Natural killer cell (primary cell): ENCODE results near the gene TOLLIP. TPM values are rescaled to one million over a fixed set of nuclear protein-coding genes. Genes with fewer than 3 reads are reported as not detected.

ENCODE experiments used
- ATAC-seq, 3 donors: fragments of 150-1000 bp in 2 of 3; fragments of 200-7000 bp in 1 of 3; cut with Tn5 transposase; 1 replicate in 1 of 3; 2 replicates in 2 of 3; pipeline ENCODE4 v1.10.0; 2021; ENCODE audit warnings: mild to moderate bottlenecking in 2 of 3, moderate library complexity in 2 of 3
- DNase-seq, 2 donors: peaks; one replicate each; pipeline versions ENCODE4 v3.0.0 to v3.0.0-alpha.2; 2013 to 2021; ENCODE audit warnings: mixed read lengths in 1 of 2
- H3K27ac ChIP-seq: one replicate; pipeline ENCODE4 v1.5.1; 2013; ENCODE audit warnings: mild to moderate bottlenecking, low read length
- H3K27me3 ChIP-seq: one replicate; pipeline ENCODE4 v1.6.1; 2013; ENCODE audit warnings: low read length; ENCODE audit not compliant: control insufficient read depth, insufficient read depth
- H3K36me3 ChIP-seq: one replicate; pipeline ENCODE4 v1.6.1; 2013; ENCODE audit warnings: low read length; ENCODE audit not compliant: control insufficient read depth, insufficient read depth
- H3K4me1 ChIP-seq: one replicate; pipeline ENCODE4 v1.6.1; 2013; ENCODE audit warnings: low read length; ENCODE audit not compliant: control insufficient read depth, insufficient read depth
- H3K4me3 ChIP-seq: one replicate; pipeline ENCODE4 v1.5.1; 2013; ENCODE audit warnings: low read length
- H3K9me3 ChIP-seq: one replicate; pipeline ENCODE4 v1.6.1; 2013; ENCODE audit warnings: low read length; ENCODE audit not compliant: control insufficient read depth, insufficient read depth
- H3K27ac Mint-ChIP-seq, 2 donors: one replicate each; pipeline ENCODE4 v1.8.0; 2022; ENCODE audit warnings: mild to moderate bottlenecking in 2 of 2, mixed read lengths in 2 of 2, moderate library complexity in 1 of 2
- H3K27me3 Mint-ChIP-seq, 2 donors: one replicate each; pipeline ENCODE4 v1.8.0; 2022; ENCODE audit warnings: low read depth in 2 of 2, mixed read lengths in 2 of 2
- H3K36me3 Mint-ChIP-seq: one replicate; pipeline ENCODE4 v1.8.0; 2022; ENCODE audit warnings: mixed read lengths
- H3K4me1 Mint-ChIP-seq, 2 donors: one replicate each; pipeline ENCODE4 v1.8.0; 2022; ENCODE audit warnings: mixed read lengths in 2 of 2
- H3K4me3 Mint-ChIP-seq: one replicate; pipeline ENCODE4 v1.8.0; 2022; ENCODE audit warnings: mild to moderate bottlenecking, moderate library complexity, mixed read lengths
- H3K9me3 Mint-ChIP-seq, 2 donors: one replicate each; pipeline ENCODE4 v1.8.0; 2022; ENCODE audit warnings: mixed read lengths in 2 of 2
- WGBS: methylation state at CpG from one replicate; pipeline ENCODE4 v1.1.7; 2013; ENCODE audit warnings: missing lambda C conversion rate; ENCODE audit not compliant: insufficient coverage; 5-methylcytosine and 5-hydroxymethylcytosine counted together
- intact Hi-C: fragments of 100-400 bp; cut with micrococcal nuclease; formaldehyde crosslinking; loops from one replicate; pipeline ENCODE4 v1.14.2; 2022
- total RNA-seq, 4 donors: library from RNA; stranded (reverse); fragments of 120-200 nt in 1 of 4; gene quantifications; one replicate each; pipeline versions ENCODE4 v1.2.3 to v1.2.4, GENCODE V29; 2013 to 2022
- TF ChIP-seq, protein P1 (sequence below): fragments of 200-600 bp; IDR thresholded peaks from one replicate; pipeline ENCODE4 v1.8.0; 2022; ENCODE audit warnings: antibody characterized with exemption

TOLLIP gene
- total RNA-seq, 3 donors from 2014 or later (not counting 1 experiment from before 2014, with no cell fraction given) = 49.3 to 61.8 (median 54.8) TPM

GRCh38 chr11:1298695-1299492 is 10.5 kb downstream of the TOLLIP start:
- no peaks in the 10 kb centered on the region for H3K9me3 ChIP-seq
- no peaks in the 10 kb centered on the region for H3K9me3 Mint-ChIP-seq
- intact Hi-C loops = no loop called here
- DNase-seq (no peak), ATAC-seq (no peak)
- no peak overlapping the region for H3K27ac Mint-ChIP-seq
- WGBS = 80% methylated on average over 31 of the region's 32 CpGs
- H3K4me3 Mint-ChIP-seq = no peak overlapping the region
- H3K27me3 ChIP-seq = no peaks in the 10 kb centered on the region
- TF ChIP-seq, protein P1, sequence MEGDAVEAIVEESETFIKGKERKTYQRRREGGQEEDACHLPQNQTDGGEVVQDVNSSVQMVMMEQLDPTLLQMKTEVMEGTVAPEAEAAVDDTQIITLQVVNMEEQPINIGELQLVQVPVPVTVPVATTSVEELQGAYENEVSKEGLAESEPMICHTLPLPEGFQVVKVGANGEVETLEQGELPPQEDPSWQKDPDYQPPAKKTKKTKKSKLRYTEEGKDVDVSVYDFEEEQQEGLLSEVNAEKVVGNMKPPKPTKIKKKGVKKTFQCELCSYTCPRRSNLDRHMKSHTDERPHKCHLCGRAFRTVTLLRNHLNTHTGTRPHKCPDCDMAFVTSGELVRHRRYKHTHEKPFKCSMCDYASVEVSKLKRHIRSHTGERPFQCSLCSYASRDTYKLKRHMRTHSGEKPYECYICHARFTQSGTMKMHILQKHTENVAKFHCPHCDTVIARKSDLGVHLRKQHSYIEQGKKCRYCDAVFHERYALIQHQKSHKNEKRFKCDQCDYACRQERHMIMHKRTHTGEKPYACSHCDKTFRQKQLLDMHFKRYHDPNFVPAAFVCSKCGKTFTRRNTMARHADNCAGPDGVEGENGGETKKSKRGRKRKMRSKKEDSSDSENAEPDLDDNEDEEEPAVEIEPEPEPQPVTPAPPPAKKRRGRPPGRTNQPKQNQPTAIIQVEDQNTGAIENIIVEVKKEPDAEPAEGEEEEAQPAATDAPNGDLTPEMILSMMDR = no peak
- H3K4me3 ChIP-seq = no peak overlapping the region
- H3K27ac ChIP-seq = no peak overlapping the region
- H3K4me1 Mint-ChIP-seq = peaks cover 19 to 22% of the 10 kb centered on the region in 2 donors
- H3K36me3 Mint-ChIP-seq = no peaks in the 10 kb centered on the region
- peaks cover 5% of the 10 kb centered on the region for H3K36me3 ChIP-seq
- no peaks in the 10 kb centered on the region for H3K27me3 Mint-ChIP-seq
- no peaks in the 10 kb centered on the region for H3K4me1 ChIP-seq

DNA sequence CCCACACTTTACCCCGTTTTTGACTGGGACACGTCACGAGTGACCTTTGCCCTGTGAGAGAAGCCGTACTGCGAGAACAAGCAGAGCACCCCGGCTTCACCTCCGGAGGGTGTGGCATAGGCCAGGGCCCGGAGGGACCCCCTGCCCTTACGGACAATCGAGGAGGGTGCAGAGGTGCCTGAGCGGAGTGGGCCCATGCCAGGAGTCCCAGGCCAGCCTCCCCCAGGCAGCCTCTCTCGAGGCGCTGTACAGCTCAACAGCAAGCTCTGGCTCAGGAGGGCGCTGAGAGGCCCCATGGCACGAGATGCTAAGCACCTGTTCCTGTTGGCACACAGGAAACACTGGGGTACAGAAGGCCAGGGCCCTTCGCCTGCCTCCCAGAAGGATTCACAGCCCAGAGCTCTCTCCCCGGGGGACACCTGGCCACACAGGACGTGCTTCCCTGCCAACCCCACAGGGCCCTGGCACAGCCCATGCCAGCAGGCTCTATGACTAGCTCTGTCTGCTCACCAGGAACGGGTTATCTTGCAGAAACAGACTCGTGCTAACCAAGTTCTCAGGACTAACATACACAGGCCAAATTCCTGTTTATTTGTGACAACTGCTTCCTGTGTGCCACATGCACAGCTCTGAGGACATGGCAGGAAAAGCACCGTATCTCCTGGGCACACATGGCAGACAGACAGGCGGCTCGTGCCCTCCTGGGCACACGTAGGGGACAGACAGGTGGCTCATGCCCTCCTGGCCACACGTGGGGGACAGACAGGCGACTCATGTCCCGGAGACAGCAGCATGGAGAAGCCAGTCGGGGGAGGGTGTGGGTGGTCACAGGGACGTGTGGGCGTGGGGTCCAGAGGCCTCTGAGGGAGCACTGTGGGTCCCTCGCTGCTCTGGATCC is 11.6 kb downstream of the TOLLIP start:
- Mint-ChIP-seq H3K27ac (no peak overlapping the region), H3K4me3 (no peak overlapping the region), H3K9me3 (no peaks in the 10 kb centered on the region), H3K36me3 (no peaks in the 10 kb centered on the region), H3K4me1 (peaks cover 12 to 15% of the 10 kb centered on the region in 2 donors), H3K27me3 (no peaks in the 10 kb centered on the region)
- DNase-seq (no peak), ATAC-seq (no peak)
- H3K4me3 ChIP-seq = no peak overlapping the region
- 78% methylated on average over 31 of the region's 31 CpGs for WGBS
- intact Hi-C loops = no loop called here
- TF ChIP-seq, protein P1 = no peak
- H3K36me3 ChIP-seq = peaks cover 11% of the 10 kb centered on the region
- no peaks in the 10 kb centered on the region for H3K27me3 ChIP-seq
- no peaks in the 10 kb centered on the region for H3K9me3 ChIP-seq
- H3K27ac ChIP-seq = no peak overlapping the region
- H3K4me1 ChIP-seq = no peaks in the 10 kb centered on the region

DNA sequence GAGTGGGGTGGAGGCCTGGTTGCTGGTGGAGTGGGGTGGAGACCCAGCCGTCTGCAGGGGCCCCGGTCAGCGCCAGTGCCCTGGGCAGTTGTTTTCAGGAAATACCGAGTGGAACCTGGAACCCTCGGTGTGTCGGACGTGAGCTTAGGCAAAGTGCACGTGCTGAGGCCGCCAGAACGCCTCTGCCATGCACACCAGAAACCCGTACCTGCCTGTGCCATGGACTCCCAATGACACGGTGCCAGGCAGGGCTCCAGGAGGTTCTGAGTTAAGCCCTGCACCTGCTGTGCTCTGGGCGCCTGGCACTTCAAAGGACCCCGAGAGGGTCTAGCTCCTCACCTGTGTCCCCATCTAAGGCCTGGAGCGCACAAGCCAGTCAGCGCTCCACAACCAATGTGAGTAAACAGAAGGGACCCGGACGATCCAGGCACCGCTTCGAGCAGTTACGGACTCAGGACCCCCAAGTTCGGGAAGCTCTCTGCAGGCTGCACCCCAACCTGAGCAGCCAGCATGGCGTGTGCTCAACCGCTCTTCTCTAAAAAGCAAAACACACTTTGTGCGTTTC is 12.3 kb downstream of the TOLLIP start:
- TF ChIP-seq, protein P1 = no peak
- Mint-ChIP-seq H3K36me3 (no peaks in the 10 kb centered on the region), H3K4me1 (peaks cover 16 to 18% of the 10 kb centered on the region in 2 donors), H3K27me3 (no peaks in the 10 kb centered on the region), H3K27ac (no peak overlapping the region), H3K4me3 (no peak overlapping the region), H3K9me3 (no peaks in the 10 kb centered on the region)
- Histone ChIP-seq H3K4me3 (no peak overlapping the region), H3K9me3 (no peaks in the 10 kb centered on the region), H3K27me3 (no peaks in the 10 kb centered on the region), H3K4me1 (no peaks in the 10 kb centered on the region), H3K27ac (no peak overlapping the region), H3K36me3 (peaks cover 15% of the 10 kb centered on the region)
- ATAC-seq (no peak), DNase-seq (peak in 1 of 2 donors; percentile 10)
- intact Hi-C loops = no loop called here
- 97% methylated on average over 25 of the region's 25 CpGs for WGBS
